Measurements from ENCODE around the gene ASIC4. TPM values are rescaled to one million over a fixed set of nuclear protein-coding genes. Genes with fewer than 3 reads are reported as not detected.

Gene ASIC4
- total RNA-seq, 1 experiment from 2014 or later, result 0.21 TPM

DNA sequence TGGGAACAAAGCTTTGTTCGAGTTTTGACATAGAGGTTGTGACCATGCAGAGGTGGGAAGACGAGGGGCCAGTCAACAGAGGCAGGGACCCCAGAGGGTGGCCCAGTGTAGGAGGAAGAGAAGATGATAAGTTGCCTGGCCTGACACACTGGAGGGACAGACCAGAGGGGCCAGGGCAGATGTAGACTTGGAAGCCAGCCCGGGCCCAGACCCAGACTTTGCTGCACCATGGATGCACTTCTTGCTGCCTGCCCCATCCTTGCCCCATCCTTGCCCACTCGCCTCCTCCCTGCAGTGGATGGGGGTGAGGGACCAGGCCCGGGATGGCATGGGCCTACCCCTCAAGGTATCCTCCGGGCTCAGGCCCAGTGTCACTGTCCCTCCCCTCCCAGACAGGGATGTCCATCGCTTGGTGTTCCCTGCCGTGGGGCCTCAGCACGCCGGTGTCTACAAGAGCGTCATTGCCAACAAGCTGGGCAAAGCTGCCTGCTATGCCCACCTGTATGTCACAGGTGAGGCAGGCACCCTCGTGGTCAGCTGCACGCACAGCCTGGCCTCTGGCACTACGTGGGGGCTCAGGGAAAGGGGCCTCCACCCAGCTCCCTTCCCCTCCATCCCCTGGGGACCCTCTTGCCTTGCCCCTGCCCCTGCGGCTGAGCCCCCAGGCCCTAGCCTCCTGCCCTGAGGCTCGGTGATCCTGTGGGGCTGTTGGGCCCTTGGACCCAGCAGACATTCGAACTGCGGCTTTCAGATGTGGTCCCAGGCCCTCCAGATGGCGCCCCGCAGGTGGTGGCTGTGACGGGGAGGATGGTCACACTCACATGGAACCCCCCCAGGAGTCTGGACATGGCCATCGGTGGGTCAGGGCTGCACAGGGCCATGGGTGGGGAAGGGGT is 42.6 kb upstream of the ASIC4 start (continued):
- no peak for TF ChIP-seq TCF7L2 (IDR thresholded peaks at IDR 0.05; ENCODE audit: low read depth, low read length)

GRCh38 chr2:219472629-219473187 is 41.6 kb upstream of the ASIC4 start:
- no peak for ATAC-seq
- Histone ChIP-seq H3K9me3 (ENCODE audit: control insufficient read depth, insufficient read depth, low read depth, low read length) (no peaks in the 10 kb centered on the region), H3K4me1 (ENCODE audit: control insufficient read depth, insufficient read depth, low read length) (peaks cover 2% of the 10 kb centered on the region; the same call in 1 of the 2 replicates), H3K36me3 (ENCODE audit: control insufficient read depth, insufficient read depth, low read length) (no peaks in the 10 kb centered on the region), H3K27me3 (ENCODE audit: control insufficient read depth, insufficient read depth, low read length) (no peaks in the 10 kb centered on the region), H3K4me3 (ENCODE audit: low read depth in 2 of 2, low read length in 2 of 2) (no peak overlapping the region), H3K27ac (ENCODE audit: low read length) (no peak overlapping the region)
- TF ChIP-seq SIN3A (IDR thresholded peaks at IDR 0.05; ENCODE audit: borderline replicate concordance, insufficient read depth, low read depth, low read length) (no peak), POLR2AphosphoS5 (IDR thresholded peaks at IDR 0.05; ENCODE audit: low read depth, low read length) (no peak)
- POLR2A ChIA-PET, result no interaction called here
- BruUV-seq (replicated peaks), result no TSS peak
- in situ Hi-C loops (cut with HindIII; ENCODE audit: low pct_unique_long_range_greater_than_20kb, low sequenced_read_pairs) (no loop called here), intact Hi-C loops (cut with micrococcal nuclease; ENCODE audit: unreplicated experiment) (no loop called here)
- CTCF ChIA-PET, result interaction anchor here (0.6 kb wide), 1 partner anchor 39 kb away, joined by 5 read pairs; no protein-coding TSS in a partner anchor
- no peak for DNase-seq (ENCODE audit: low read depth, low spot score)

GRCh38 chr2:219473511-219473910 is 40.8 kb upstream of the ASIC4 start:
- no peak overlapping the region for H3K27ac ChIP-seq (ENCODE audit: low read length)
- no TSS peak for BruUV-seq (replicated peaks)
- ATAC-seq, result no peak
- H3K36me3 ChIP-seq (ENCODE audit: control insufficient read depth, insufficient read depth, low read length), result no peaks in the 10 kb centered on the region
- in situ Hi-C loops (cut with HindIII; ENCODE audit: low pct_unique_long_range_greater_than_20kb, low sequenced_read_pairs) (no loop called here), intact Hi-C loops (cut with micrococcal nuclease; ENCODE audit: unreplicated experiment) (no loop called here)
- no peak for DNase-seq (ENCODE audit: low read depth, low spot score)
- H3K9me3 ChIP-seq (ENCODE audit: control insufficient read depth, insufficient read depth, low read depth, low read length), result no peaks in the 10 kb centered on the region
- H3K4me1 ChIP-seq (ENCODE audit: control insufficient read depth, insufficient read depth, low read length), result no peaks in the 10 kb centered on the region; the same call in 1 of the 2 replicates
- no peaks in the 10 kb centered on the region for H3K27me3 ChIP-seq (ENCODE audit: control insufficient read depth, insufficient read depth, low read length)
- TF ChIP-seq, protein P1, sequence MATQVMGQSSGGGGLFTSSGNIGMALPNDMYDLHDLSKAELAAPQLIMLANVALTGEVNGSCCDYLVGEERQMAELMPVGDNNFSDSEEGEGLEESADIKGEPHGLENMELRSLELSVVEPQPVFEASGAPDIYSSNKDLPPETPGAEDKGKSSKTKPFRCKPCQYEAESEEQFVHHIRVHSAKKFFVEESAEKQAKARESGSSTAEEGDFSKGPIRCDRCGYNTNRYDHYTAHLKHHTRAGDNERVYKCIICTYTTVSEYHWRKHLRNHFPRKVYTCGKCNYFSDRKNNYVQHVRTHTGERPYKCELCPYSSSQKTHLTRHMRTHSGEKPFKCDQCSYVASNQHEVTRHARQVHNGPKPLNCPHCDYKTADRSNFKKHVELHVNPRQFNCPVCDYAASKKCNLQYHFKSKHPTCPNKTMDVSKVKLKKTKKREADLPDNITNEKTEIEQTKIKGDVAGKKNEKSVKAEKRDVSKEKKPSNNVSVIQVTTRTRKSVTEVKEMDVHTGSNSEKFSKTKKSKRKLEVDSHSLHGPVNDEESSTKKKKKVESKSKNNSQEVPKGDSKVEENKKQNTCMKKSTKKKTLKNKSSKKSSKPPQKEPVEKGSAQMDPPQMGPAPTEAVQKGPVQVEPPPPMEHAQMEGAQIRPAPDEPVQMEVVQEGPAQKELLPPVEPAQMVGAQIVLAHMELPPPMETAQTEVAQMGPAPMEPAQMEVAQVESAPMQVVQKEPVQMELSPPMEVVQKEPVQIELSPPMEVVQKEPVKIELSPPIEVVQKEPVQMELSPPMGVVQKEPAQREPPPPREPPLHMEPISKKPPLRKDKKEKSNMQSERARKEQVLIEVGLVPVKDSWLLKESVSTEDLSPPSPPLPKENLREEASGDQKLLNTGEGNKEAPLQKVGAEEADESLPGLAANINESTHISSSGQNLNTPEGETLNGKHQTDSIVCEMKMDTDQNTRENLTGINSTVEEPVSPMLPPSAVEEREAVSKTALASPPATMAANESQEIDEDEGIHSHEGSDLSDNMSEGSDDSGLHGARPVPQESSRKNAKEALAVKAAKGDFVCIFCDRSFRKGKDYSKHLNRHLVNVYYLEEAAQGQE (IDR thresholded peaks at IDR 0.05; ENCODE audit: insufficient read depth in 1 of 2, low read depth in 2 of 2, low read length in 1 of 2), result no peak
- TF ChIP-seq POLR2AphosphoS5 (IDR thresholded peaks at IDR 0.05; ENCODE audit: low read depth, low read length), result no peak
- TF ChIP-seq SIN3A (IDR thresholded peaks at IDR 0.05; ENCODE audit: borderline replicate concordance, insufficient read depth, low read depth, low read length), result no peak
- TF ChIP-seq, protein P2, sequence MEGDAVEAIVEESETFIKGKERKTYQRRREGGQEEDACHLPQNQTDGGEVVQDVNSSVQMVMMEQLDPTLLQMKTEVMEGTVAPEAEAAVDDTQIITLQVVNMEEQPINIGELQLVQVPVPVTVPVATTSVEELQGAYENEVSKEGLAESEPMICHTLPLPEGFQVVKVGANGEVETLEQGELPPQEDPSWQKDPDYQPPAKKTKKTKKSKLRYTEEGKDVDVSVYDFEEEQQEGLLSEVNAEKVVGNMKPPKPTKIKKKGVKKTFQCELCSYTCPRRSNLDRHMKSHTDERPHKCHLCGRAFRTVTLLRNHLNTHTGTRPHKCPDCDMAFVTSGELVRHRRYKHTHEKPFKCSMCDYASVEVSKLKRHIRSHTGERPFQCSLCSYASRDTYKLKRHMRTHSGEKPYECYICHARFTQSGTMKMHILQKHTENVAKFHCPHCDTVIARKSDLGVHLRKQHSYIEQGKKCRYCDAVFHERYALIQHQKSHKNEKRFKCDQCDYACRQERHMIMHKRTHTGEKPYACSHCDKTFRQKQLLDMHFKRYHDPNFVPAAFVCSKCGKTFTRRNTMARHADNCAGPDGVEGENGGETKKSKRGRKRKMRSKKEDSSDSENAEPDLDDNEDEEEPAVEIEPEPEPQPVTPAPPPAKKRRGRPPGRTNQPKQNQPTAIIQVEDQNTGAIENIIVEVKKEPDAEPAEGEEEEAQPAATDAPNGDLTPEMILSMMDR (IDR thresholded peaks at IDR 0.05), result no peak
- no peak for TF ChIP-seq TCF7L2 (IDR thresholded peaks at IDR 0.05; ENCODE audit: low read depth, low read length)
- H3K4me3 ChIP-seq (ENCODE audit: low read depth in 2 of 2, low read length in 2 of 2), result no peak overlapping the region
- POLR2A ChIA-PET, result interaction anchor here (0.7 kb wide), 1 partner anchor 176 kb away, joined by 9 read pairs; no protein-coding TSS in a partner anchor
- CTCF ChIA-PET, result interaction anchor here (0.5 kb wide), 1 partner anchor 48 kb away, joined by 3 read pairs; no protein-coding TSS in a partner anchor
